Loucy (cell line): Measurements from ENCODE around the gene PPTC7.

Source experiments
- H2AFZ ChIP-seq: fragments of 200-600 bp; sonication (generic); 2 replicates; pipeline ENCODE4 v1.6.0; 2016; ENCODE audit warnings: antibody characterized with exemption, mild to moderate bottlenecking, low read length, moderate library complexity
- H3F3A ChIP-seq: fragments of 200-600 bp; 2 replicates; pipeline ENCODE4 v1.6.0; 2016; ENCODE audit warnings: antibody characterized with exemption, low read depth, mild to moderate bottlenecking
- H3K27me3 ChIP-seq: fragments of 200-600 bp; sonication (generic); 2 replicates; pipeline ENCODE4 v1.6.1; 2014; ENCODE audit warnings: low read length, mild to moderate bottlenecking; ENCODE audit not compliant: insufficient read depth, poor library complexity, severe bottlenecking
- H3K36me3 ChIP-seq: fragments of 200-600 bp; sonication (generic); 2 replicates; pipeline ENCODE4 v1.6.1; 2016; ENCODE audit warnings: low read length; ENCODE audit not compliant: insufficient read depth
- H3K4me1 ChIP-seq: fragments of 200-600 bp; sonication (generic); 2 replicates; pipeline ENCODE4 v1.5.1; 2014; ENCODE audit warnings: low read length, mild to moderate bottlenecking; ENCODE audit not compliant: insufficient read depth, poor library complexity, severe bottlenecking
- H3K4me2 ChIP-seq: fragments of 200-600 bp; sonication (generic); 2 replicates; pipeline ENCODE4 v1.6.0; 2014; ENCODE audit warnings: antibody characterized with exemption, low read length, low read depth, mild to moderate bottlenecking; ENCODE audit not compliant: poor library complexity, severe bottlenecking
- H3K4me3 ChIP-seq: fragments of 200-600 bp; sonication (generic); 2 replicates; pipeline ENCODE4 v1.5.1; 2014; ENCODE audit warnings: low read length, mild to moderate bottlenecking, mixed read lengths; ENCODE audit not compliant: poor library complexity, severe bottlenecking
- H3K79me2 ChIP-seq: fragments of 200-600 bp; sonication (generic); 2 replicates; pipeline ENCODE4 v1.6.1; 2014; ENCODE audit warnings: low read length; ENCODE audit not compliant: insufficient read depth
- H3K9ac ChIP-seq: fragments of 200-600 bp; sonication (generic); 2 replicates; pipeline ENCODE4 v1.6.0; 2014; ENCODE audit warnings: mild to moderate bottlenecking, low read depth, low read length, moderate library complexity; ENCODE audit not compliant: poor library complexity, severe bottlenecking
- H3K9me2 ChIP-seq: fragments of 200-600 bp; sonication (generic); replicated peaks from 2 replicates; pipeline ENCODE4 v1.6.1; 2016; ENCODE audit warnings: low read depth, low read length, mixed read lengths
- H3K9me3 ChIP-seq: fragments of 200-600 bp; sonication (generic); 2 replicates; pipeline ENCODE4 v1.6.1; 2014; ENCODE audit warnings: mild to moderate bottlenecking, antibody characterized with exemption, low read length, low read depth; ENCODE audit not compliant: insufficient read depth
- H4K20me1 ChIP-seq: fragments of 200-600 bp; sonication (generic); 2 replicates; pipeline ENCODE4 v1.6.0; 2014; ENCODE audit warnings: antibody characterized with exemption, low read length, mild to moderate bottlenecking; ENCODE audit not compliant: insufficient read depth, poor library complexity, severe bottlenecking
- EZH2phosphoT487 ChIP-seq: fragments of 200-600 bp; IDR thresholded peaks from 2 replicates; pipeline ENCODE4 v1.6.1; 2018; ENCODE audit warnings: antibody characterized with exemption, mild to moderate bottlenecking, moderate library complexity, borderline replicate concordance
- TF ChIP-seq, protein P1 (sequence below): fragments of 200-600 bp; sonication (generic); conservative IDR thresholded peaks from 2 replicates; pipeline ENCODE4 v1.5.1; 2014; ENCODE audit warnings: mild to moderate bottlenecking, antibody characterized with exemption, low read length

Gene PPTC7

DNA sequence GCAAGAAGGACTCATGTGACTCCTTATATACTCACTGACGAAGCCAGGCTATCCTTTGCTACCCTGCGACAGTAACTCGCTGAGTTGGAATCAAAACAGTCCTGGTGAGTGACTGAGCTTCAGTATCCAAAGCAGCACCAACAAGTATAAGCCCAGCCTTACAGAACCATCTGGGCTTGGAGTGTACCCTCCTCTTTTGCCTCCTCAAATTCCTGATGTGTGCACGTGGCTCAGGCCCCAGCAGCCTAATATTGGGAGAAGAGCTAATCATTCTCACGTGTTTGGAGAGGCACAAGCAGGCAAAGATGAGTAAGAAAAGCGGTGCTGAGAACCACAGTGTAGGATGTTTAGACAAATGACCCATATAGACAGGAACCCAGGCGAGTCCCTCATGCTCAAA, 34.4 kb downstream of the PPTC7 start:
- H3K4me3 ChIP-seq = no peak overlapping the region
- peaks cover 7% of the 10 kb centered on the region for H3K4me1 ChIP-seq
- no peak overlapping the region for H3K9ac ChIP-seq
- H4K20me1 ChIP-seq = peaks cover 20% of the 10 kb centered on the region
- H3K27me3 ChIP-seq = no peaks in the 10 kb centered on the region
- no peaks in the 10 kb centered on the region for H3F3A ChIP-seq
- H2AFZ ChIP-seq = no peak overlapping the region
- TF ChIP-seq, protein P1, sequence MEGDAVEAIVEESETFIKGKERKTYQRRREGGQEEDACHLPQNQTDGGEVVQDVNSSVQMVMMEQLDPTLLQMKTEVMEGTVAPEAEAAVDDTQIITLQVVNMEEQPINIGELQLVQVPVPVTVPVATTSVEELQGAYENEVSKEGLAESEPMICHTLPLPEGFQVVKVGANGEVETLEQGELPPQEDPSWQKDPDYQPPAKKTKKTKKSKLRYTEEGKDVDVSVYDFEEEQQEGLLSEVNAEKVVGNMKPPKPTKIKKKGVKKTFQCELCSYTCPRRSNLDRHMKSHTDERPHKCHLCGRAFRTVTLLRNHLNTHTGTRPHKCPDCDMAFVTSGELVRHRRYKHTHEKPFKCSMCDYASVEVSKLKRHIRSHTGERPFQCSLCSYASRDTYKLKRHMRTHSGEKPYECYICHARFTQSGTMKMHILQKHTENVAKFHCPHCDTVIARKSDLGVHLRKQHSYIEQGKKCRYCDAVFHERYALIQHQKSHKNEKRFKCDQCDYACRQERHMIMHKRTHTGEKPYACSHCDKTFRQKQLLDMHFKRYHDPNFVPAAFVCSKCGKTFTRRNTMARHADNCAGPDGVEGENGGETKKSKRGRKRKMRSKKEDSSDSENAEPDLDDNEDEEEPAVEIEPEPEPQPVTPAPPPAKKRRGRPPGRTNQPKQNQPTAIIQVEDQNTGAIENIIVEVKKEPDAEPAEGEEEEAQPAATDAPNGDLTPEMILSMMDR = no peak
- TF ChIP-seq EZH2phosphoT487 = no peak
- H3K9me3 ChIP-seq = no peaks in the 10 kb centered on the region
- no peak overlapping the region for H3K4me2 ChIP-seq
- peaks cover 56% of the 10 kb centered on the region for H3K79me2 ChIP-seq
- H3K9me2 ChIP-seq = no peaks in the 10 kb centered on the region
- H3K36me3 ChIP-seq = peaks cover 69% of the 10 kb centered on the region

DNA sequence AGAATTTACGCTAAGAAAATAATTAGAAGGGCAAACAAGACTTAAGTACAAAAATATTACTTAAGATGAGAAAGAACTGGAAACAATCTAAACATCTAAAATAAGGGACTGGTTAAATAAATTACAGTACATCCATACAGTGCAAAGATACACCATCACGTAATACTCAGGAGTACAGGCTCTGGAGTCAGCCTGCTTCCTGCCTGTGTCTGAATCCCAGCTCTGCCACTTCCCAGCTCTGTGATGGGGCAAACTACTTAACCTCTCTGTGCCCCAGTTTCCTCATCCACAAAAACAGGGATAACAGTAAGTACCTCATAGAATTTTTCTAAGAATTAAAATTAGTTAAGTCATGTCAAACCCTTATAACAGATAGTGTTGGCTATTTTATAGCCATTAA, 36.0 kb downstream of the PPTC7 start:
- Histone ChIP-seq H3K9ac (no peak overlapping the region), H3K27me3 (no peaks in the 10 kb centered on the region), H3F3A (no peaks in the 10 kb centered on the region), H4K20me1 (peaks cover 19% of the 10 kb centered on the region), H2AFZ (no peak overlapping the region), H3K4me2 (no peak overlapping the region), H3K36me3 (peaks cover 83% of the 10 kb centered on the region), H3K9me2 (no peaks in the 10 kb centered on the region), H3K9me3 (no peaks in the 10 kb centered on the region), H3K4me3 (no peak overlapping the region), H3K79me2 (peaks cover 42% of the 10 kb centered on the region), H3K4me1 (peaks cover 7% of the 10 kb centered on the region)
- no peak for TF ChIP-seq EZH2phosphoT487
- TF ChIP-seq, protein P1 = no peak

DNA sequence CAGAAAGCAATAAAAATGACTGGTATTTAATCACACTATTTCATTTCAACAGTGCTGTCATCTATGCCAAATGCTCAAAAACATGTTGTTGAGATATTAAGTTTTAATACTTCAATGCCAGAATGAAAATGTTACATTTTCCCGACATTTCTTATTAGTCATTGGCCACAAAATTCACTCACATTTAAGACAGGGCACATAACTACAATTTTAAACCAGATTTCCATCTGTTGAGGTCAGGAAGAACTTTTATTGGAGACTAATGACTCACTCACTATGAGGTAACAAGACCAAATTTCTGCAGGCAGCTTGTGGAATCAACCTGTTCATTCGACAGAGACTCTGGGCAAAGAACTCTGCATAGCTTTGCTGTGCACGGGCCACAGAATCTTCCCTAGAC, 36.8 kb downstream of the PPTC7 start:
- peaks cover 40% of the 10 kb centered on the region; the same call in 1 of the 2 replicates for H3K79me2 ChIP-seq
- peaks cover 12% of the 10 kb centered on the region for H4K20me1 ChIP-seq
- TF ChIP-seq EZH2phosphoT487 = no peak
- TF ChIP-seq, protein P1 = no peak
- H3K4me1 ChIP-seq = peaks cover 7% of the 10 kb centered on the region
- no peaks in the 10 kb centered on the region for H3K9me3 ChIP-seq
- no peak overlapping the region for H3K4me3 ChIP-seq
- H3K9me2 ChIP-seq = no peaks in the 10 kb centered on the region
- H2AFZ ChIP-seq = no peak overlapping the region
- no peaks in the 10 kb centered on the region for H3K27me3 ChIP-seq
- H3F3A ChIP-seq = no peaks in the 10 kb centered on the region
- H3K9ac ChIP-seq = no peak overlapping the region
- peaks cover 85% of the 10 kb centered on the region; the same call in 1 of the 2 replicates for H3K36me3 ChIP-seq
- no peak overlapping the region for H3K4me2 ChIP-seq
